MCF 10A (cell line): Measurements from ENCODE around the gene OR2W1. TPM values are rescaled to one million over a fixed set of nuclear protein-coding genes. Genes with fewer than 3 reads are reported as not detected.

Experiments
- BruUV-seq: library from RNA; stranded (reverse); fragments of 400-500 nt; replicated peaks from 2 replicates; lab custom pipeline; 2021; lab: Mats Ljungman, UMichigan
- CTCF ChIA-PET: fragments of 300-600 bp; sonication (Branson Sonifier 250); formaldehyde crosslinking; extraction: SDS; loops from one replicate; lab custom pipeline; 2021; ENCODE audit warnings: antibody characterized with exemption, inconsistent platforms; lab: Yijun Ruan, JAX
- POLR2A ChIA-PET: fragments of 300-600, 350-650 bp; sonication (Branson Sonifier 250); formaldehyde crosslinking; extraction: SDS; loops from one replicate; lab custom pipeline; 2020; ENCODE audit warnings: antibody characterized with exemption, inconsistent platforms; lab: Yijun Ruan, JAX
- DNase-seq: peaks from one replicate; pipeline ENCODE4 v3.0.0-alpha.2; 2018; ENCODE audit not compliant: unreplicated experiment
- H3K27ac Mint-ChIP-seq: one replicate; pipeline ENCODE4 v1.8.0; 2022; ENCODE audit warnings: mild to moderate bottlenecking, low read depth, mixed read lengths; ENCODE audit not compliant: unreplicated experiment
- H3K27me3 Mint-ChIP-seq: one replicate; pipeline ENCODE4 v1.8.0; 2022; ENCODE audit warnings: mixed read lengths; ENCODE audit not compliant: insufficient read depth, unreplicated experiment
- H3K36me3 Mint-ChIP-seq: one replicate; pipeline ENCODE4 v1.8.0; 2022; ENCODE audit warnings: mild to moderate bottlenecking, moderate library complexity, mixed read lengths; ENCODE audit not compliant: insufficient read depth, unreplicated experiment
- H3K4me1 Mint-ChIP-seq: one replicate; pipeline ENCODE4 v1.8.0; 2022; ENCODE audit warnings: mixed read lengths; ENCODE audit not compliant: insufficient read depth, unreplicated experiment
- H3K4me3 Mint-ChIP-seq: one replicate; pipeline ENCODE4 v1.8.0; 2022; ENCODE audit warnings: mild to moderate bottlenecking, moderate library complexity, mixed read lengths; ENCODE audit not compliant: unreplicated experiment
- H3K9me3 Mint-ChIP-seq: one replicate; pipeline ENCODE4 v1.8.0; 2022; ENCODE audit warnings: mixed read lengths; ENCODE audit not compliant: unreplicated experiment
- intact Hi-C: fragments of 100-400 bp; cut with micrococcal nuclease; formaldehyde crosslinking; loops from 2 replicates; pipeline ENCODE4 v1.14.1; 2022
- total RNA-seq: library from RNA; stranded (reverse); gene quantifications from 2 replicates; pipeline ENCODE4 v1.2.3, GENCODE V29; 2022
- TF ChIP-seq, protein P1 (sequence below): fragments of 200-600 bp; IDR thresholded peaks from one replicate; pipeline ENCODE4 v1.8.0; 2022; ENCODE audit warnings: antibody characterized with exemption, mild to moderate bottlenecking; ENCODE audit not compliant: unreplicated experiment

OR2W1 gene
- total RNA-seq, 1 experiment from 2014 or later = not detected

- H3K27ac Mint-ChIP-seq = no peak overlapping the region
These were observed 30.0 kb downstream of the OR2W1 start for GRCh38 chr6:29014729-29015608.

GRCh38 chr6:29011276-29011734 lies 33.7 kb downstream of the OR2W1 start:
- Mint-ChIP-seq H3K36me3 (no peaks in the 10 kb centered on the region), H3K4me3 (peak overlapping the region; percentile 38), H3K27me3 (no peaks in the 10 kb centered on the region), H3K4me1 (peaks cover 2% of the 10 kb centered on the region), H3K27ac (no peak overlapping the region), H3K9me3 (no peaks in the 10 kb centered on the region)
- intact Hi-C loops = no loop called here
- POLR2A ChIA-PET = interaction anchor here (0.6 to 1.5 kb wide), 2 partner anchors 26 to 309 kb away, joined by 3 to 4 read pairs; no protein-coding TSS in a partner anchor
- CTCF ChIA-PET = interaction anchor here (1.2 to 1.7 kb wide), 2 partner anchors 11 to 174 kb away, joined by 3 to 5 read pairs; no protein-coding TSS in a partner anchor
- TF ChIP-seq, protein P1, sequence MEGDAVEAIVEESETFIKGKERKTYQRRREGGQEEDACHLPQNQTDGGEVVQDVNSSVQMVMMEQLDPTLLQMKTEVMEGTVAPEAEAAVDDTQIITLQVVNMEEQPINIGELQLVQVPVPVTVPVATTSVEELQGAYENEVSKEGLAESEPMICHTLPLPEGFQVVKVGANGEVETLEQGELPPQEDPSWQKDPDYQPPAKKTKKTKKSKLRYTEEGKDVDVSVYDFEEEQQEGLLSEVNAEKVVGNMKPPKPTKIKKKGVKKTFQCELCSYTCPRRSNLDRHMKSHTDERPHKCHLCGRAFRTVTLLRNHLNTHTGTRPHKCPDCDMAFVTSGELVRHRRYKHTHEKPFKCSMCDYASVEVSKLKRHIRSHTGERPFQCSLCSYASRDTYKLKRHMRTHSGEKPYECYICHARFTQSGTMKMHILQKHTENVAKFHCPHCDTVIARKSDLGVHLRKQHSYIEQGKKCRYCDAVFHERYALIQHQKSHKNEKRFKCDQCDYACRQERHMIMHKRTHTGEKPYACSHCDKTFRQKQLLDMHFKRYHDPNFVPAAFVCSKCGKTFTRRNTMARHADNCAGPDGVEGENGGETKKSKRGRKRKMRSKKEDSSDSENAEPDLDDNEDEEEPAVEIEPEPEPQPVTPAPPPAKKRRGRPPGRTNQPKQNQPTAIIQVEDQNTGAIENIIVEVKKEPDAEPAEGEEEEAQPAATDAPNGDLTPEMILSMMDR = no peak
- no peak for DNase-seq
- no TSS peak for BruUV-seq

More at GRCh38 chr6:29014729-29015608, 30.0 kb downstream of the OR2W1 start:
- TF ChIP-seq, protein P1 = no peak
- intact Hi-C loops = loop anchor here (5.0 kb wide), 1 partner anchor 572 kb away; the partner anchor contains the start of gene OR2H2
- Mint-ChIP-seq H3K27me3 (no peaks in the 10 kb centered on the region), H3K4me1 (peaks cover 12% of the 10 kb centered on the region), H3K4me3 (no peak overlapping the region), H3K36me3 (no peaks in the 10 kb centered on the region), H3K9me3 (no peaks in the 10 kb centered on the region)
- CTCF ChIA-PET = interaction anchor here (0.6 to 4.7 kb wide), 20 partner anchors 10 to 576 kb away, joined by 3 to 56 read pairs (median 6); partner anchors contain the start of gene ZNF311
- no peak for DNase-seq
- POLR2A ChIA-PET = interaction anchor here (0.7 to 2.0 kb wide), 6 partner anchors 29 to 436 kb away, joined by 3 to 7 read pairs (median 4); partner anchors contain the start of gene TRIM27
- BruUV-seq = no TSS peak

GRCh38 chr6:29009358-29009757 lies 35.6 kb downstream of the OR2W1 start:
- H3K4me3 Mint-ChIP-seq = no peak overlapping the region
- ChIA-PET POLR2A (no interaction called here), CTCF (no interaction called here)
- intact Hi-C loops = no loop called here
- TF ChIP-seq, protein P1 = no peak
- peaks cover 7% of the 10 kb centered on the region for H3K36me3 Mint-ChIP-seq
- no TSS peak for BruUV-seq
- no peaks in the 10 kb centered on the region for H3K9me3 Mint-ChIP-seq
- H3K27ac Mint-ChIP-seq = no peak overlapping the region
- no peak for DNase-seq
- H3K27me3 Mint-ChIP-seq = no peaks in the 10 kb centered on the region
- peaks cover 12% of the 10 kb centered on the region for H3K4me1 Mint-ChIP-seq

DNA sequence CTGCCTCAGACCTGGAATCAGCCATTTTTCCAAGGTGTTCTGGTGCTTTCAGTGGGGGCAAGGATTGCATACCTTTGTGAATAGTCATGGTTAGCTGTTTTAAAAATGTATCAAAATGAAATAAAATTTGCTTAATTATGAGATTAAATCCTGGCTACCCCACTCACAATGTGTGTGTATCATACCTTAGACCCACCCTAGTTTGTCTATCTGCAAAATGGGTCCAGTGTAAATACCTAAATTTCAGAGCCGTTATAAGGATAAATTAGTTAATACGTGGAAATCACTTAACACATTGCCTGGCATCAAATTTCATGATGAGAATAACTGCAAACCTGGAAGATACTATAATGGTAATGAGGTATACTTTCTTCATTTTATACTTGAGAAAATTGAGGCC lies 36.9 kb downstream of the OR2W1 start:
- CTCF ChIA-PET = no interaction called here
- TF ChIP-seq, protein P1 = no peak
- POLR2A ChIA-PET = no interaction called here
- BruUV-seq = no TSS peak
- Mint-ChIP-seq H3K27me3 (no peaks in the 10 kb centered on the region), H3K4me1 (peaks cover 18% of the 10 kb centered on the region), H3K27ac (no peak overlapping the region), H3K36me3 (peaks cover 8% of the 10 kb centered on the region), H3K4me3 (no peak overlapping the region), H3K9me3 (no peaks in the 10 kb centered on the region)
- no peak for DNase-seq
- intact Hi-C loops = no loop called here
